NCI-H187 treated with DMSO at 0.1 percent for 48 hours (cell line): Measurements from ENCODE around the gene PCBP3.
"Not testable (repeated sequence)": the region's sequence is repeated elsewhere in the genome, so short reads cannot be mapped to it uniquely, and the experiment has no call there.

Experiments
- DNase-seq: peaks from one replicate; lab custom pipeline; 2025; lab: John Stamatoyannopoulos, UW

The PCBP3 gene

DNA sequence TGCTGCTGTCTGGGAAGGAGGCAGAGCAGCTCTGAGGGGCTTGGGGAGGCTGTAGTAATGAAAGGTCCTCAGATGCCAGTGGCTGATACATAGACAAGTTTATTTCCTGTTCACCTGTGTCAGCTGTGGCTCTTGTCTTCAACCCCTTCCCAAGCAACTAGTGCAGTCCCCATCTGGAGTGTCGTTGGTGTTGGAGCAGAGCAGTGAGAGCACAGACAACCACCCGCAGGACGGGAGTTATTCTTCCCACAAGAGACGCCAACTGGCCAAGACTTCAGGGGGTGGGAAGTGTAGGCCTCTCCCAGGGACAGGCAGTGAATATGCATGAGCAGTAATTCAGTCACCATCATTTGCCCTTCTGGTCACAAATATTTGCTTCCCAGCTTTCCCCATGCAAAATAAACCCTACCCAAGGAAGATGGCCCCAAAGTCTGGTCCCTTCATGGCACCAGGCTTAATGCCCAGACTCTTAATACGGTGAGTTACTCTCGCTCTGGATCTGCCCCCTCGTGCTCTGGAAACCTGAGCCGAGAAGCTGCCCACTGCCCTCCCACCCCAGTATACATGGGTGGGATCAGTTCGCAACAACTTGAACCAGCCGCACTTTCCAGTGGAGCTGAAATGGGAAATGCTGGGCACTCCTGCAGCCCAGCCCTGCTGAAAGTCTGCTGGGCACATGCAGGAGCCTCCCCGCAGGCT, 184.5 kb downstream of the PCBP3 start:
- DNase-seq: no peak

- DNase-seq: no peak
These were observed 185.3 kb downstream of the PCBP3 start for GRCh38 chr21:45828580-45829570.

DNA sequence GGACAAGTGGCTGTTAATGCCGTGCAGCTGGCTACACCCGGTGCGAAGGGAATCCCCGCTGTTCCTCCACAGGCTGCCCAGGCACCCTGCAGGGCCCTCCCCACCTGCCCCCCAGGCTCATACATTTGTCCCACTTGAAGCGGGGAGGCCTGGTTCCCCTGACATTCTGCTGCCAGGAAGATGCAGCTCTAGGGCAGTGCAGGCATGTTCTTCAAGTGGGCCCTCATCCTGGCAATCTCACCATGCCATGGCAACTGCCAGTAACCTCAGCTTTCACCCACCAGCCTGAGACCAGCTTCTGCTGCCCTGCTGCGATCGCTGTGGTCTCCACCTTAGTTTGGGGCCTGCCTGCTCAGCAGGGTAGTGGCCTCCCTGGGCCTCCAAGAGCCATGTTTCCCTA, 186.1 kb downstream of the PCBP3 start:
- DNase-seq: no peak

- no peak for DNase-seq
These were observed 186.7 kb downstream of the PCBP3 start for GRCh38 chr21:45830221-45830640.

DNA sequence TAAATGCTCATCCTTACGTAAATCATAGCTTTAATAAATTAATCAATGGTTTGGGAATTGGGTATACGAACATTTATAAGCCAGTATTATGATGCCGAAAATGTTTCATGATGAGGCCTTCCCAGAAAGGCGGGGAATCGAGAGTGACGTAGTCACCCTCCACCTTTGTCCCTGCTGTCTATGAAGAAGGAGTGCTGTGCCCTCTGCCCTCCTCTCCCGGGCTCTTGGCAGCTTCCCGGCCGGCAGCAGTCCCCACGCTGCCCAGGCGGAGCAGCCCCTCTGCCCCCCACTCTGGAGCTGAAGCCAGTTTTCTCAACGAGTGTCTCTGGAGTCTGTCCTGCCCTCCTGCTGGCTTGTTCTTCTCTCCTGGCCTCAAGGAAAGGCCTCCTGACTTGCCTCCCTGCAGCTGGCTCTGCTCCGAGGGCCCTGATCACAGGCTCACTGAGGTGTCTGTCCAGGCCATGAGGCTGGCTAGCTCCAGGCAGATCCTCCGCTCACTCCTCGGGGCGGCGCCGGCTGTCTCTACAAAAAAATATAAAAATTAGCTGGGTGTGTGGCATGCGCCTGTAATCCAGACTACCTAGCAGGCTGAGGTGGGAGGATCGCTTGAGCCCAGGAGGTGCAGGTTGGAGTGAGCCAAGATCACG, 187.3 kb downstream of the PCBP3 start:
- no peak for DNase-seq

GRCh38 chr21:45831991-45832740, 188.6 kb downstream of the PCBP3 start:
- no peak for DNase-seq

DNA sequence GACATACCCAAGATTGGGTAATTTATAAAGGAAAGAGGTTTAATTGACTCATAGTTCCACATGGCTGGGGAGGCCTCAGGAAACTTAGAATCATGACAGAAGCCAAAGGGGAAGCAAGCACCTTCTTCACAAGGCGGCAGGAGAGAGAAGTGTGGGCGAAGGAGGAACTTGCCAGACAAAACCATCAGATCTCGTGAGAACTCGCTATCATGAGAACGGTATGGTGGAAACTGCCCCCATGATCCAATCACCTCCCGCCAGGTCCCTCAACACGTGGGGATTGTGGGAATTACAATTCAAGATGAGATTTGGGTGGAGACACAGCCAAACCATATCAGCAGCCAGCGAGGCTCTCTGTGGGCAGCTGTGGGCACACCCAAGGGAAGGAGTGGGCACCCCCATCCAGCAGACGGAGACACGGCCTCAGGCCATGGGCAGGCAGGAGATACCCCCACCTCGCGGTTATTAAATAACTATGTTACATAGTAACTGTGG, 189.3 kb downstream of the PCBP3 start:
- not testable (repeated sequence) for DNase-seq

GRCh38 chr21:45833414-45833813, 189.9 kb downstream of the PCBP3 start:
- DNase-seq: no peak

- no peak for DNase-seq
These were observed 190.6 kb downstream of the PCBP3 start for GRCh38 chr21:45834026-45834715.

- no peak for DNase-seq
These were observed 191.3 kb downstream of the PCBP3 start for GRCh38 chr21:45834821-45835293.

DNA sequence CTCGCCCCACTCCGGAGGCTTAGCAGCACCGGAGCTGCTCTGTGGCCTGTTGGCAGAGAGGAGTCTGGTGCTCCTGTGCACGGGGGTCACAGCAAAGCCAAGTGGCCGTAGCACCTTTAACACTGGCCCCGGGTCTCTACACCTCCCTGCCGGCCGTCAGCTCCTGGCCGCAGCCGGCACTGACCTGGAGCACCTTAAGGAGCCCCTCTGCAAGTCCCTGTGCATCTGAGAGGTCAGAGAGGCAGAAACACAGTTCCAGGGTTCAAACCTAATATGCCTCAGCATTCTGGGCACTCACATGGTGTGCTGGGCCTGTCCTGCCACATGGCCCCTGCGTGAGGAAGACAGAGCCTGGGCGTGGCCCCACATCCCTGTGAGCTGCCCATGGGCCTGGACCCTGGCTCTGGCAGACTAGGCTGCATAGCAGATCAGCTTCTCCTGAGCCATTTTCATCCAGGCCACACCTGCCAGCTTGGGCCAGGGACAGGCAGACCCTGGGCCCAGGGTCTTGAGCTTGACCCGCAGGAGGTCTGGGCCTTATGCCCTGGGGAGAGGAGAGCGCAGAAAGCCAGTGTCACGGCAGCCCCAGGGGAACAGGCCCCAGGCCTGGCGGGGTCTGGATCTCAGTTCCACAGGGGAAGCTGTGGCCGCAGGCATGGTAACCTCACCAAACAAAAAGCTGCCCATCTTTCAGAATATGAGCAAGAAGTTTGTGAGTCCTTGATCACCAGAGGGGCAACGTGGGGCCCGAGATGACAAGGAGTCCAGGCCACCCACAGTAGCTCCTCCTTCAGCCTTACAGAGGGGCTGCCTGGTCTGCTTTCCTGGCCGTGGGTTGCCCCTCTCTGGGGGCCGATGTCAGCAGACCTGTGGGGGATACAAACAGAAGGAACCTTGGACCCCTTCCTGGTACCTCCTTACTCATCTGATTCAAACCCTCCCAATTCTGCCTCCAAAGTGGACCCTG, 192.1 kb downstream of the PCBP3 start:
- no peak for DNase-seq

GRCh38 chr21:45836268-45836655, 192.7 kb downstream of the PCBP3 start:
- DNase-seq: no peak

DNA sequence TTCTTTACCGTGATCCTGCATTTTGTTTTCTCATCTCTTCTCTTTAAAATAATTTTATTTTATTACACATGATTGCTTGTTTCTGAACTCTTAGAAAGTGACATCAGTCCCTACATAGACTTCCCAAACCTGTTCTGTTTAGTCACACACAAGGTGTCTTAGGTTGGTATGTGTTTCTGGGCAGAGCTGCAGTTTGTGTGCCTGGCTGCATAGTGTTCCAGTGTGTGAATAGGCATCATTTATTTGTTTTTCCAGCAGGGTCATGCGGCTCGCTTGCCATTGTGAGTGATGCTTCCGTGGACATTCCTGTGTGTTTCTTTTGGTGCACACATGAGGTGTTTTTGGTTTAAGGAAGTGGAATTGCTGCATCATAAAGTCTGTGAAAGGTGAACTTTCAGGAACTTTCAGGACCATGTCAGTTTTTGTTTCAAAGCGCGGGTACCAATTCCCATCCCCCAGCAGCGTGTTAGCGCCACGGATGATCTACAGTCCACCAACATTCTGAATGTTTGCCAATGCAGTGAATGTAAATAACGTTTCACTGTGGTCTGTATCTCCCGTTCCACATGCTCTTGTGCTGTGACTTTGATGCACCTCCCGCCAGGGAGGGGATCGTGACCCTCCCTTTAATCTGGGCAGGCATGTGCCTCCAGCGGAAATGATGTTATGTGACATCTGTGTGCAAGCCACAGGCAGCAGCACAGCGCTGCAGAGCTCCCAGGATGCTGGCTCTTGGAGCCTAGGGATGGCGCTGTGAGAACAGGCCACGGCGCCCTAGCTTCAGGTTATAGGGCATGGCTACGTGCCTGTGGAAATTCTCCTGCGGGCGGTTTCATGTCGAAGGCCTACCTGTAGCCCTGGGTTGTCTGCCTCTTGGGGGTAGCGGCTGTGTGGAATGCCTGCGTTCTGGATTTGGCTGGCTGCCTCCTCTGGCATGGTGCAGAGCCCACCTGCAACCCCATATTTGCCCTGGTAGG, 193.5 kb downstream of the PCBP3 start:
- DNase-seq: no peak

DNA sequence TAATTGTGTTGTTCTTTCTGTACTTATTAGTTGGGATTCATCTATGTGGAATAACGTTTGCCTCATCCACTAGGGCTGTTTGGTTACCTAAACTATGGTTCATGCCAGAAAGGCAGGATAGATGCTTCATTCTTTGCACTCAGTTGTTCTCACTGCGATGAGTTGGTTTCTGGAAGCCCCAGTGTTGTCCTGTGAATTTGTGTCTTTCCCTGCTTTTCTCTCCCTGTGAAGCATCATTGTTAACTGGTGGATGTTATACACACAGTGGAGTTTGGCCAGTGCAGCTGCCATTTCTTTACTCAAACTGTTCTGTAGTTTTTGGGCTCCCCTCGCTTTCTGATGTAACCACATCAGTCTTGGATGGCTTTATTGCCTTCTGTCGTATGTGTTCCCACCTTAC, 194.4 kb downstream of the PCBP3 start:
- no peak for DNase-seq

DNA sequence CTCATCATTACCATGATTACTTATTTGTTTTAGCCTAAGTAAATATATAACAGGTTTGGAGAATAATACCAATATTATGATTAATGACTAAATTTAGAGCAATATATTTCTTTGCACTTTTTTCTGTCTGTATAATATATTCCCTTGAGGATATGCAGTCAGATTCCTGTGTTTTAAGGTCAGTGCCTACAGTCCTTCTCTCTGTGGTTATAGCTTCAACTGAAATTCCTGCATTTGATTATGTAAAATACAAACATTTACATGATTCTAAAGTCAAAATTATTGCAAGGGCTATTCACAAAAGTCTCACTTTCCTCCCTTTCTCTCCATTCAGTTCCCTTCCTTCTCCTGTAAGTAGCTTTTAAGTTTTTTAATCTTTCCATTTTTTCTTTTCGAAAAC, 195.1 kb downstream of the PCBP3 start:
- DNase-seq: no peak

- no peak for DNase-seq
These were observed 195.7 kb downstream of the PCBP3 start for GRCh38 chr21:45839274-45839673.

DNA sequence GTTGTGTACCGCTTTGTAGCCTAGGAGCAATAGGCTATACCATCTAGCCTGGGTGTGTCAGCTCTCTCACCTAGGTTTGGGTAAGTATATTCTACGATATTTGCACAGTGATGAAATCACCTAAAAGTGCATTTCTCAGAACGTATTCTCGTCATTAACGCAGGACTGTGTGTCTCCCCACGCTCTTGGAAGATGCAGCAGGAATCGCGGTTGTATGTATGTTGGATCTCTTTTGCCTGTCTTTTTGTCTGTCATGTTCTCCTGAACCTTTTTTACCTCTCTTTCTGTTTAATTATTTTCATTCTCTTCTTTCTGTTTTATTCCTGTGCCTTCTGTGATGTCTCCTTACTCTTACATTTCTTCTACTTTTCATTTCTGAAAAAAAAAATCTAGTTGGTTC, 197.5 kb downstream of the PCBP3 start:
- DNase-seq: no peak

- no peak for DNase-seq
These were observed 199.9 kb downstream of the PCBP3 start for GRCh38 chr21:45843426-45843825.

DNA sequence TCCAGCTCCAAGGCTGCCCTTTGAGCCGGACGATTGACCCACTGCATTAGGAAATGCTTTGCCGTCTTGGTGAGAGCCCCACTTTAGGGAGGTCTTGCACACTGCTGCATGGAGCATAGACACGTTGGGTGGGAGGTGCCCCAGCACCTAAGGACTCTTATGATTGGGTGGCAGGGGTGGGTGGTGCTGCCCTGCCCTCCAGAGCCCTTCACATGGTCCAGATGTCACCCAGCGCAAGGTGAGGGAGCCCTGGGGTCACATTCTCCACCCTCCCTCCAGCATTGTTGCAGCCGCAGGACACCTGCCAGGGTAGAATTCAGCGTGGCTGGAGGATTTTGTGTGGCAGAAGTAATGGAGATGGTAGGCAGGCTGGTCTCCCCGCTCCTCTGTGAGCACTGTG, 200.7 kb downstream of the PCBP3 start:
- DNase-seq: no peak
